ENCODE measurements around the gene POMC.
"Not testable (repeated sequence)": the region's sequence is repeated elsewhere in the genome, so short reads cannot be mapped to it uniquely, and the experiment has no call there.

Gene POMC

DNA sequence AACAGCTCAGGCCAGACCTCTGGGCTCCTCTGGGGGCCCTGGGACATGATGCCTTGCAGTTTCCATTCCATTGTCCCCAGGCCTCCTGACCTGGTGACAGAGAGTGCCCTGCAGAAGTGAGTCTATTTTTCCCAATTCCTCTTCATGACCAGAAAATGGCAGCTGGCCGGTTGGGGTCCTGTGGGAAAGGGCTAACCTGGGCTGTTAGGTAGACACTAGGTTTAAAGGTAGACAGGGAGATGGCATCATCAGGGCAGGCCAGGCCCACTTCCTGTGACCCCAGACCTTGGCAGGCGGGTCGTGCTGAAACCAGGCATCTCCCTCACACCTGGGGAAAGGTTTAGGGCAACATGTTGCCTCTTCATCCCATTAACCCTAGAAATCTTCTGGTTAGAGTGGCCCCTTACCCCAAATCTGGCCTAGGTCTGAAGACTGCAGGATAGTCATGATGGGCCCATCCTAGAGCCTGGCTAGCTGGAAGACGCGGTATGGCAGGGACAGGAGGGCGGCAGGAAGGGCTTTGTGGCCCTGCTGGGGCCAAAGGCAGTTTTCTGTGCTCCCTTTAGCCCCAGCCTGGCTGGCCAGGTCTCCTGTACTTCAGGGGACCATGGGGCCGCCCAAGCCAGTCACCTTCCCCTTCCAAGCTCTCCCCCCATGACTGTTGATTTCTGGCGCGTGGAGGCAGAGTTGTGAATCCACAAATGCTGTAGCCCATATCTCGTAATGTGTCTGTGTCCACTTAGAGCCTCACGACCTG is 10.1 kb downstream of the POMC start:
- Histone ChIP-seq H3K4me1 (ENCODE audit: control insufficient read depth, insufficient read depth, low read length) (peaks cover 3% of the 10 kb centered on the region), H3K9ac (ENCODE audit: low read depth, low read length) (no peak overlapping the region), H3K9me3 (ENCODE audit: control insufficient read depth, insufficient read depth, low read length) (no peaks in the 10 kb centered on the region), H3K27me3 (ENCODE audit: control insufficient read depth, insufficient read depth, low read length) (no peaks in the 10 kb centered on the region), H3K4me3 (ENCODE audit: low read depth, low read length) (no peak overlapping the region), H3K36me3 (ENCODE audit: control insufficient read depth, insufficient read depth, low read length) (no peaks in the 10 kb centered on the region)

DNA sequence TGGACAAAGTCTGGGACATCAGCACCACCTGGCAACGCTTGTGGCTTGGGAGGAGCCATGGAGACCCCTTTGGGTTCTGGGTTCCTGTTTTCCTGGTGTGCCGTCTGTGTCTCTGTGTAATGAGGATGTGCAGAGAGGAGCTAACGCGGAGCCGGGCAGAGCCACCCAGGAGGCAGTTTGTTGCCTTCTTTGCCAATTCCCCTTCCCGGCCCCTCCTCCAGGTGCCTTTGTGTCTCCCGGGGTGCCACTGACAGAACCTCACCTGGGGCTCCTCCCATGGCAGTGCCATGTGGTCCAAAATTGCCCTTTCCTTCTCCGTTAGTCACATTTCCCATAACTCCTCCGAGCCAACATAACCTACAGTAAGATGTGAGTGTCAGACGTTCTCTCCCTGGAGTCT is 13.0 kb downstream of the POMC start:
- no peak overlapping the region for H3K9ac ChIP-seq (ENCODE audit: low read depth, low read length)
- no peak overlapping the region for H3K4me3 ChIP-seq (ENCODE audit: low read depth, low read length)
- no peaks in the 10 kb centered on the region for H3K27me3 ChIP-seq (ENCODE audit: control insufficient read depth, insufficient read depth, low read length)
- H3K9me3 ChIP-seq (ENCODE audit: control insufficient read depth, insufficient read depth, low read length): no peaks in the 10 kb centered on the region
- no peaks in the 10 kb centered on the region for H3K36me3 ChIP-seq (ENCODE audit: control insufficient read depth, insufficient read depth, low read length)
- peaks cover 3% of the 10 kb centered on the region for H3K4me1 ChIP-seq (ENCODE audit: control insufficient read depth, insufficient read depth, low read length)

DNA sequence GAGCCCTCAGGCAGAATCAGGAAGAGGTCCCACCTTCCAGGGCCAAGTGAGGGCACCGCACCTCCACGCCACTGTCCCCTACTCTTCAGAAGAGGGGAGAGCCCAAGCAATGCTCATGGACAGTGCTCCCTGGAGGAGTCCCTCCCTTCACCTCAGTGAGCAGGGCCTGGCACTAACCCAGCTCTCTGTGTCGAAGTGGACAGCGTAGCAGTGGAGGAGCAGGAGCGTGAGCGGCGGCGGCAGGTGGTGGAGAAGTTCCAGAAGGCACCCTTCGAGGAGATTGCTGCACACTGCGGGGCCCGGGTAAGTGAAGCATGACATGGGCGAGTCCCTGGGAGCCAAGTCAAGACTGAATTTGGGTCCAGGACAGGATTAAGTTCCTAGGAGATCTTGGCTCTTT is 16.7 kb downstream of the POMC start:
- Histone ChIP-seq H3K4me1 (ENCODE audit: control insufficient read depth, insufficient read depth, low read length) (no peaks in the 10 kb centered on the region), H3K9ac (ENCODE audit: low read depth, low read length) (no peak overlapping the region), H3K36me3 (ENCODE audit: control insufficient read depth, insufficient read depth, low read length) (no peaks in the 10 kb centered on the region), H3K9me3 (ENCODE audit: control insufficient read depth, insufficient read depth, low read length) (no peaks in the 10 kb centered on the region), H3K4me3 (ENCODE audit: low read depth, low read length) (no peak overlapping the region), H3K27me3 (ENCODE audit: control insufficient read depth, insufficient read depth, low read length) (no peaks in the 10 kb centered on the region)

DNA sequence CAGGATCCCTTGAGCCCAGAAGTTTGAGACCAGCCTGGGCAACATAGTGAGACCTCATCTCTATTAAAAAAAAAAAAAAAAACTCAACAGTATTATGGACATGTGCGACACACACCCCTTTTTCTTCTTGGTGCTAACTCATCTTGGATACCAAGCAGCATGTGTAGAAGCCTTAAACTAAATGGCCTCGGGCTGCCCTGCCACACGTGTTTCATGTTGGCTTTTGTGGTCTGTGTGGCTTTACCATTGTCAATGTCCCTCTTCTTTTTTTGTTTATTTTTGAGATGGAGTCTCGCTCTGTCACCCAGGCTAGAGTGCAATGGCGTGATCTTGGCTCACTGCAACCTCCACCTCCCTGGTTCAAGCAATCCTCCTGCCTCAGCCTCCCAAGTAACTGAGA is 17.4 kb downstream of the POMC start:
- not testable (repeated sequence) for H3K4me3 ChIP-seq (ENCODE audit: low read depth, low read length); H3K9me3 ChIP-seq (ENCODE audit: control insufficient read depth, insufficient read depth, low read length); H3K27me3 ChIP-seq (ENCODE audit: control insufficient read depth, insufficient read depth, low read length); H3K4me1 ChIP-seq (ENCODE audit: control insufficient read depth, insufficient read depth, low read length); H3K9ac ChIP-seq (ENCODE audit: low read depth, low read length); H3K36me3 ChIP-seq (ENCODE audit: control insufficient read depth, insufficient read depth, low read length)

DNA sequence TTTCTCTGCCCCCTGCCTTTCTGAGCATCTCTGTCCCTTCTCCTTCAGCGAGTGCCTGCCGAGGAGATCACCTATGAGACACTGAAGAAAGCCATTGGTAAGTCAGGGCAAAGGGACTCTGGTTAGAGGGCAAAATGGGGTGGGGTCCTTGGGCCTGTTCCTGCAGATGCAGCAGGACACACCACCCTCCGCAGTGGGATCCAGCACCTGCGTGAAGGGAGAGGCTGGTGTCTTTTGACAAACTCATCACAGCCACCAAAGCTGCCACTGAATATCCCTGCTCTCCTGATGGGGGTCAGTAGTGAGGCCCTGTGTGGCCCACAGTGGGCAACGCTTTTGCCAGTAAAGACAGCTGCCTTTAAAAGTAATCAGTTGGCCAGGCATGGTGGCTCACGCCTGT is 18.7 kb downstream of the POMC start:
- Histone ChIP-seq H3K9me3 (ENCODE audit: control insufficient read depth, insufficient read depth, low read length) (no peaks in the 10 kb centered on the region), H3K36me3 (ENCODE audit: control insufficient read depth, insufficient read depth, low read length) (no peaks in the 10 kb centered on the region), H3K4me1 (ENCODE audit: control insufficient read depth, insufficient read depth, low read length) (no peaks in the 10 kb centered on the region), H3K9ac (ENCODE audit: low read depth, low read length) (no peak overlapping the region), H3K27me3 (ENCODE audit: control insufficient read depth, insufficient read depth, low read length) (no peaks in the 10 kb centered on the region), H3K4me3 (ENCODE audit: low read depth, low read length) (no peak overlapping the region)

DNA sequence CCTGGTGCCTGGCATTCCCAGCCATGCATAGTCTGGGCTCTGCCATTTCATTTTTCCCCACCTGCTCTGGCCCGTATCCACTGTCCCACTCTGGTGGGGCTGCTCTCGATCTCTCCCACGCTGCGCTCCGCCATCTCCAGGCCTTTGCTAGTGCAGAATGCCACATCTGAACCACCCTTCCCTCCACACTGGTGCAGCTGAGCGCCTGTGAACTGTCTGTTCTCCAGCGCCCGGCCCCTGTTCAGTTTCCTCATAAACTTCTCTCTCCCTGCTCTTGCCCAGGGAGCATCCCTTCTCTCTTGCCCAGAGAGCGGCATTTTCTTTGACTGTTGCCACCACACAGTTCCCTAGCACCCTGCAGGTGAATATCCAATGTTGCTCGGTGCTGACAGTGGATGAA is 21.5 kb downstream of the POMC start:
- Histone ChIP-seq H3K4me1 (ENCODE audit: control insufficient read depth, insufficient read depth, low read length) (no peaks in the 10 kb centered on the region), H3K9me3 (ENCODE audit: control insufficient read depth, insufficient read depth, low read length) (no peaks in the 10 kb centered on the region), H3K36me3 (ENCODE audit: control insufficient read depth, insufficient read depth, low read length) (no peaks in the 10 kb centered on the region), H3K4me3 (ENCODE audit: low read depth, low read length) (no peak overlapping the region), H3K9ac (ENCODE audit: low read depth, low read length) (no peak overlapping the region), H3K27me3 (ENCODE audit: control insufficient read depth, insufficient read depth, low read length) (no peaks in the 10 kb centered on the region)

DNA sequence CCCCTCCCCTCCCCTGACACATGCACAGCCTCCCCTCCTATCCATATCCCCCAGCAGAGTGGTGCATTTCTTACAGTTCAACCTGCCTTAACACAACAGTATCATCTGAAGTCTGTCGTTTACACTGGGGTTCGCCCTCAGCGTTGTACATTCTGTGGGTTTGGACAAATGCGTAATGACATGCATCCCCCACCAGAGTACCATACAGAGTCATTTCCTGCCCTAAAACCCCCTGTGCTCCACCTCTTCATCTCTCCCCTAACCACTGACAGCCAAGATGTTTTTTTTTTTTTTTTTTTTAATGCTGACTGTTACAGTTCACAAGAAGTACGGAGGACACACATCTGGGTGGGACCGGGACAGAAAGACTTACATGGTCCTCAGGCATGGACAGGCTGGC is 22.6 kb downstream of the POMC start:
- no peaks in the 10 kb centered on the region for H3K27me3 ChIP-seq (ENCODE audit: control insufficient read depth, insufficient read depth, low read length)
- H3K4me3 ChIP-seq (ENCODE audit: low read depth, low read length): no peak overlapping the region
- H3K9ac ChIP-seq (ENCODE audit: low read depth, low read length): no peak overlapping the region
- no peaks in the 10 kb centered on the region for H3K4me1 ChIP-seq (ENCODE audit: control insufficient read depth, insufficient read depth, low read length)
- no peaks in the 10 kb centered on the region for H3K36me3 ChIP-seq (ENCODE audit: control insufficient read depth, insufficient read depth, low read length)
- H3K9me3 ChIP-seq (ENCODE audit: control insufficient read depth, insufficient read depth, low read length): no peaks in the 10 kb centered on the region

DNA sequence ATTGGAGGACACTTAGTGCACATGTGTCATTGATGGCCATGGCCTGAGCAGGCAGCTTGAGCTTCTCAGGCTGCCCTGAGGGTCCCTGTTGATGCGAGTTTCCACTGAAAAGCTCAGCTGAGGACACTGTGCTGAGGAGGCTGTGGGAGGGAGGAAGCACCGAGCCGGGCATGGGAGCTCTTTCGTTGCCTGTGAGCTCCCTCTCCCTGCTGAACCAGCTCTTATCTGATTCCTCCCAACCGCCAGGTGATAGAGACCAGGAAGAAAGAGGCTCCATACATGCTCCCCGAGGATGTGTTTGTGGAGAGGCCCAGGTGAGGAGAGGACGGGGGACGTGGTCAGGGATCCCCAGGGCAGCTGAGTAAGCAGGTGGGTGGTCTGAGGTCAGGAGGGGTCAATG is 27.3 kb downstream of the POMC start:
- Histone ChIP-seq H3K4me3 (ENCODE audit: low read depth, low read length) (no peak overlapping the region), H3K27me3 (ENCODE audit: control insufficient read depth, insufficient read depth, low read length) (no peaks in the 10 kb centered on the region), H3K9me3 (ENCODE audit: control insufficient read depth, insufficient read depth, low read length) (no peaks in the 10 kb centered on the region), H3K36me3 (ENCODE audit: control insufficient read depth, insufficient read depth, low read length) (no peaks in the 10 kb centered on the region), H3K4me1 (ENCODE audit: control insufficient read depth, insufficient read depth, low read length) (no peaks in the 10 kb centered on the region), H3K9ac (ENCODE audit: low read depth, low read length) (no peak overlapping the region)

DNA sequence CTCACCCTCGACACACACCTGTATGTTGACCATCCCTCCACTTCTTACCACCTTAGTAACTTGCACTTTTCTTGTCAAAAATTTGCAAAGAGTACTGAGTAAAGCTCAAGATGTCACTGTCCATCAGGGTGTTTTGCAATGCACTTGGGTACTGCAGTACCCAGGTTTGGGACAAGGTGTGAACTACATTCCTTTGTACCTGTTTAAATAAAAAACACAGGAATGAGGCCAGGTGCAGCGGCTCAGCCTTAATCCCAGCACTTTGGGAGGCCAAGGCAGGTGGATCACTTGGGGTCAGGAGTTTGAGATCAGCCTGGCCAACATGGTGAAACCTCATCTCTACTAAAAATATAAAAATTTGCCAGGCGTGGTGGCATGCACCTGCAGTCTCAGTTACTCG is 27.8 kb downstream of the POMC start:
- not testable (repeated sequence) for H3K4me1 ChIP-seq (ENCODE audit: control insufficient read depth, insufficient read depth, low read length); H3K27me3 ChIP-seq (ENCODE audit: control insufficient read depth, insufficient read depth, low read length); H3K4me3 ChIP-seq (ENCODE audit: low read depth, low read length); H3K9me3 ChIP-seq (ENCODE audit: control insufficient read depth, insufficient read depth, low read length); H3K9ac ChIP-seq (ENCODE audit: low read depth, low read length); H3K36me3 ChIP-seq (ENCODE audit: control insufficient read depth, insufficient read depth, low read length)

DNA sequence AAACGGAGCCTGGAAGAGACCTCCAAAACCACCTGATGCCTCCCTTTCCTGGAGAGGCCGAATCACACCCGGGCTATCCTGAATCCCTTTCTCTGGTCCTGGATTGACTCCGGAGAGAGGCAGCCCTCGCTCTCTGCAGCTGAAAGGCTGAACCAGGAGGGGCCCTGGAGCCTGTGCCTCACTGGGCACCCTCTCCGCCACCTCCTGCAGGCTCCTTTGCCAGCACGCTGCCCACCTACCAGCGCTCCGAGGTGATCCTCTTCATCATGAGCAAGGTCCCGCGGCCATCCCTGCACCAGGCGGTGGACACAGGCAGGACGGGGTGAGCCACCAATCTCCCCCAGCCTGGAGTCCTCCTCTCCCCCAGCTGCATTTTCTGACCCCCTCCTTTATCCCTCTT is 35.7 kb downstream of the POMC start:
- no peaks in the 10 kb centered on the region for H3K9me3 ChIP-seq (ENCODE audit: control insufficient read depth, insufficient read depth, low read length)
- no peaks in the 10 kb centered on the region for H3K36me3 ChIP-seq (ENCODE audit: control insufficient read depth, insufficient read depth, low read length)
- H3K4me3 ChIP-seq (ENCODE audit: low read depth, low read length): no peak overlapping the region
- H3K4me1 ChIP-seq (ENCODE audit: control insufficient read depth, insufficient read depth, low read length): peaks cover 2% of the 10 kb centered on the region
- H3K27me3 ChIP-seq (ENCODE audit: control insufficient read depth, insufficient read depth, low read length): peaks cover 14% of the 10 kb centered on the region
- no peak overlapping the region for H3K9ac ChIP-seq (ENCODE audit: low read depth, low read length)

DNA sequence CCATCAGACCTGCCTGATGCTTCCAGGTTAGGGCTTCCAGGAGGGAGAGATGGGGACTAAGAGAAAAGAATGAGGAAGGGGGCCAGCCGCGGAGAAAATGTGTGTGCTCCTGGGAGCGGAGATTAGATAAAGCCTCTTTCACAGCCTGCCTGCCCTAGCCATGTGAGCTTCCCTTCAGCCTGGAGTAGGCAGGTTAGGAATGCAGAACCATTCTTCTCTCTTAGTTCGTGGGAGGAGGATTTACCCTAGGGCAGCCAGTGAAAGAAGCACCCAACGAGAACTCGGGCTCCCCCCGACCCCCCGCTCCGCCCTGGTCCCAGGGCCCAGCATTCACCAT is 36.1 kb downstream of the POMC start:
- Histone ChIP-seq H3K4me3 (ENCODE audit: low read depth, low read length) (peak overlapping the region; percentile 46), H3K36me3 (ENCODE audit: control insufficient read depth, insufficient read depth, low read length) (no peaks in the 10 kb centered on the region), H3K9me3 (ENCODE audit: control insufficient read depth, insufficient read depth, low read length) (no peaks in the 10 kb centered on the region), H3K4me1 (ENCODE audit: control insufficient read depth, insufficient read depth, low read length) (peaks cover 2% of the 10 kb centered on the region), H3K27me3 (ENCODE audit: control insufficient read depth, insufficient read depth, low read length) (peaks cover 14% of the 10 kb centered on the region), H3K9ac (ENCODE audit: low read depth, low read length) (no peak overlapping the region)

DNA sequence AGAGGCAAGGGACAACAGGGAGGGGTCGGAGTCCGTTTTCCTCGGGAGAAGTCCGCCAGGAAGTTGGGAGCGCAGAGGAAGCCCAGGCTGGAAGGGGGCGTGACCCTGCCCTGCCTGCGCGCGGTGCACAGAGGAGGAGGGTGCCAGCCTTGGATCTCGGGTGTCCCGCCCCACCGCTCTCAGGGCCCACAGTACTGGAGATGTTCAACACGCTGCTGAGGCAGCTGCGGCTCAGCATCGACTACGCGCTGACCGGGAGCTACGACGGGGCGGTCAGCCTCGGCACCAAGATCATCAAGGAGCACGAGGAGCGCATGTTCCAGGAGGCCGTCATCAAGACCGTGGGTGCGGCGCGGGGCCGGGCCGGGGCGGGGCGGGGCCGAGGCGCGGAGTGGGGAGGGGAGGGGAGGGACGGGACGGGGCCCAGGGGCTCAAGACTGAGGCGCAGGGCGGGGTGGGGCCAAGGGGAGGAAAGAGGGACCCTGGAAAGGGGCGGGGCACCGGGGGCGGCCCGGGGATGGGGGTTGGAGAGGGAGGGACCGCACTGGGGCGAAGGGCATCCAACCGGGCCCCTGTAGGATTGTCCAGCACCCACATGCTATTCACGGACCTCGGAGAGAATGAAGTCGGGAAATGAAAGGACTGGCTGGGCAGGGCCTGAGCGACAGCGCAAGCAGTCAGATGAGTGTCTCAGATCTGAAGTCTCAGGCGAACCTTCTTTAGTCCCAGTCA is 36.6 kb downstream of the POMC start:
- H3K36me3 ChIP-seq (ENCODE audit: control insufficient read depth, insufficient read depth, low read length): no peaks in the 10 kb centered on the region
- H3K9ac ChIP-seq (ENCODE audit: low read depth, low read length): no peak overlapping the region
- peak overlapping the region; percentile 56 for H3K4me3 ChIP-seq (ENCODE audit: low read depth, low read length)
- H3K27me3 ChIP-seq (ENCODE audit: control insufficient read depth, insufficient read depth, low read length): peaks cover 14% of the 10 kb centered on the region
- H3K9me3 ChIP-seq (ENCODE audit: control insufficient read depth, insufficient read depth, low read length): no peaks in the 10 kb centered on the region
- H3K4me1 ChIP-seq (ENCODE audit: control insufficient read depth, insufficient read depth, low read length): peaks cover 2% of the 10 kb centered on the region
